NCI-H510A (cell line): Measurements from ENCODE around the gene ANKRD33B.
"Not testable (repeated sequence)": the region's sequence is repeated elsewhere in the genome, so short reads cannot be mapped to it uniquely, and the experiment has no call there.

Source experiments
- DNase-seq: peaks from one replicate; lab custom pipeline; 2025; lab: John Stamatoyannopoulos, UW

Gene ANKRD33B

GRCh38 chr5:10660720-10661387, 97.0 kb downstream of the ANKRD33B start:
- DNase-seq = no peak

GRCh38 chr5:10661401-10661800, 97.5 kb downstream of the ANKRD33B start:
- DNase-seq = no peak

- DNase-seq = no peak
Observed at GRCh38 chr5:10662083-10662482, 98.2 kb downstream of the ANKRD33B start.

GRCh38 chr5:10662661-10663488, 99.0 kb downstream of the ANKRD33B start:
- DNase-seq = no peak

- no peak for DNase-seq
Observed at GRCh38 chr5:10663489-10664179, 99.8 kb downstream of the ANKRD33B start.

GRCh38 chr5:10664180-10664769, 100.4 kb downstream of the ANKRD33B start:
- DNase-seq = not testable (repeated sequence)

GRCh38 chr5:10665799-10666198, 101.9 kb downstream of the ANKRD33B start:
- DNase-seq = no peak

GRCh38 chr5:10666531-10667299, 102.8 kb downstream of the ANKRD33B start:
- no peak for DNase-seq

GRCh38 chr5:10667431-10668057, 103.7 kb downstream of the ANKRD33B start:
- DNase-seq = no peak

- DNase-seq = no peak
Observed at GRCh38 chr5:10668697-10669096, 104.8 kb downstream of the ANKRD33B start.

- no peak for DNase-seq
Observed at GRCh38 chr5:10669983-10670382, 106.1 kb downstream of the ANKRD33B start.

- no peak for DNase-seq
Observed at GRCh38 chr5:10671041-10672008, 107.5 kb downstream of the ANKRD33B start.

- no peak for DNase-seq
Observed at GRCh38 chr5:10672146-10673016, 108.5 kb downstream of the ANKRD33B start.

GRCh38 chr5:10673017-10673389, 109.1 kb downstream of the ANKRD33B start:
- no peak for DNase-seq

- DNase-seq = no peak
Observed at GRCh38 chr5:10673407-10673806, 109.5 kb downstream of the ANKRD33B start.

- DNase-seq = no peak
Observed at GRCh38 chr5:10674096-10674495, 110.2 kb downstream of the ANKRD33B start.

- no peak for DNase-seq
Observed at GRCh38 chr5:10674582-10674981, 110.7 kb downstream of the ANKRD33B start.

- no peak for DNase-seq
Observed at GRCh38 chr5:10675177-10675700, 111.4 kb downstream of the ANKRD33B start.

GRCh38 chr5:10676224-10676623, 112.4 kb downstream of the ANKRD33B start:
- no peak for DNase-seq
